Motor neuron (in vitro differentiated cells): ENCODE data around the gene ADGRL4. TPM values are rescaled to one million over a fixed set of nuclear protein-coding genes. Genes with fewer than 3 reads are reported as not detected.
A peak's percentile ranks its signal among the peaks of the same experiment; 100 is the strongest.

Experiments
- ATAC-seq, 8 experiments: fragments of 200-7000 bp; cut with Tn5 transposase; replicated peaks in 6 of 8; 2 replicates each; pipeline ENCODE4 v1.8.0; 2021; ENCODE audit warnings: mild to moderate bottlenecking in 8 of 8, moderate library complexity in 8 of 8
- H3K27ac ChIP-seq, 2 donors: fragments of 250-450 bp; sonication (Bioruptor Pico); 2 replicates each; pipeline ENCODE4 v1.9.0; 2021; ENCODE audit warnings: antibody characterized with exemption in 2 of 2, mild to moderate bottlenecking in 2 of 2, moderate library complexity in 1 of 2
- H3K4me1 ChIP-seq, 2 donors: fragments of 250-450 bp; sonication (Bioruptor Pico); replicated peaks in 1 of 2; 2 replicates each; pipeline ENCODE4 v1.6.1; 2021; ENCODE audit warnings: antibody characterized with exemption in 2 of 2, mild to moderate bottlenecking in 2 of 2, moderate library complexity in 1 of 2
- H3K4me3 ChIP-seq, 5 donors: fragments of 250-450 bp; sonication (Bioruptor Pico); 2 replicates each; pipeline ENCODE4 v1.9.0; 2021; ENCODE audit warnings: antibody characterized with exemption in 5 of 5, mild to moderate bottlenecking in 5 of 5, moderate library complexity in 4 of 5
- WGBS, 10 experiments: fragments of 450-650 bp; shearing (Covaris generic); methylation state at CpG; one replicate each; pipeline ENCODE4 v1.0.0; 2022; 5-methylcytosine and 5-hydroxymethylcytosine counted together
- in situ Hi-C, 9 experiments: fragments of 400-800 bp; cut with MboI; loops; one replicate each; pipeline ENCODE4 v1.15.0; 2021; ENCODE audit warnings: low sequenced_read_pairs in 9 of 9, low pct_unique_long_range_greater_than_20kb in 2 of 9; ENCODE audit not compliant: unreplicated experiment in 9 of 9
- total RNA-seq, 8 experiments: library from RNA; unstranded; fragments of 300-600 nt; gene quantifications; 2 replicates each; pipeline versions ENCODE4 v1.2.3 to v1.2.4, GENCODE V29; 2022

The ADGRL4 gene
- 1 to 10 TPM in 2 of 8 experiments, not detected in 6; 1.2 to 3.0 TPM for total RNA-seq

- in situ Hi-C loops: no loop called here
- Histone ChIP-seq H3K4me3 (peak within 1 kb of the TSS in 1 of 5 donors; percentile 9), H3K27ac (no peak within 1 kb of the TSS), H3K4me1 (no peaks in the 10 kb centered on the region)
- ATAC-seq: peak in 5 of 8 experiments; percentile 21 to 98 (median 33)
- WGBS, 10 experiments: 20 to 27% (median 24%) methylated on average over 3 to 14 of the region's 35 CpGs; no CpG with 5 or more reads in 7 of the 10 experiments
Measured at GRCh38 chr1:79006564-79006963, at the start of gene ADGRL4. Gene ADGRL4 (minus strand): TSS chr1:79006730. CDS start chr1:79006654, 76 bp downstream.

DNA sequence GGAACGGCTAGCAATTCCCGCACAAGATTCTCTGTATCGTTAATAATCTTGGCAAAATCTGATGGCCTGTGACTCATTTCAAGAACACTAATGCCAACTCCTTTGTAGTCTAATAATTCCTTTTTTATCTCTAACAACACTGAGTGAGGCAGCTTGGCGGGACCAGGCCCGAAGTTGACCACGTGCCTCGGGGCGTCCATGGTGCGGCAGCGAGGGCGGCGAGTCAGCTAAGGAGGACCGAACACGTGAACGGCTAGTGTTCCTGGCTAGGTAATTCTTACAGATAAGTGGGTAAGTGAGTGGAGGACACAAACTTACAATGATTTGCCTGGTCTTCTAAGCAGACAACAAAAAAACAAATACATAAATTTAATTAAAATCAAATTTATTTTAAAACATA, 49.3 kb upstream of the ADGRL4 start:
- WGBS, 10 experiments: 88 to 97% (median 94%) methylated on average over 3 to 15 of the region's 15 CpGs; no CpG with 5 or more reads in 2 of the 10 experiments
- in situ Hi-C loops: no loop called here
- Histone ChIP-seq H3K4me3 (no peak overlapping the region), H3K27ac (no peak overlapping the region), H3K4me1 (no peaks in the 10 kb centered on the region)
- no peak for ATAC-seq

DNA sequence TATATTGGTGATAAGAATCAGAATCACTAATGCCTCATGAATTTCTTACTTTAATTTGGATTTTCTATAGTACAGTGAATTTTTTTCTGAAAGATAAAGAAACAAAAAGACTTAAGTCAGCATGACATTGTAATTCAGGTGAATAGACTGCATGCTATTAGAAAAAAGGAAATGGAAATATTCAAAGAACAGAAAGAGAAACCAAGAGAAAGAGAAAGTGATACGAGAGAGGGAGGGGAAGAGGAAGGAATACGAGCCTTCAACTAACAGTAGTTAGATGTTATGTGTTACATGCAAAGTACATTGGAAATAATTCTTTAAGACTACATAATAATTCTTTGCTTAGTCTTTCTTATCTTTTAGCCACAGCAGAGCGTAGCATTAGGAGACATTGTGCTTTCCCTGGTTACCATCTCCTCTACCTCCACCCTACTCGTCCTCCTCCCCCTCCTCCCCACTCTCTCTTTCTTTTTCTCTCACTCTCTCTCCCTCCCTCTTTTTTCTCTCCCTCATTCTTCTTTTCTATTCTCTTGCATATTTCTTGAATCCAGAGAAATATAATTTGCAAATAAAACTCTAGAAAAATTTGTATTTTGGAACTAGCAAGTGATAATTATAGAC, 46.4 kb upstream of the ADGRL4 start:
- no peaks in the 10 kb centered on the region for H3K4me1 ChIP-seq
- in situ Hi-C loops: no loop called here
- ATAC-seq: peak in 2 of 8 experiments; percentile 23 to 44
- no peak overlapping the region for H3K27ac ChIP-seq
- WGBS, 10 experiments: 49 to 93% (median 75%) methylated on average over 2 to 4 of the region's 4 CpGs; no CpG with 5 or more reads in 2 of the 10 experiments
- H3K4me3 ChIP-seq: no peak overlapping the region

- no peak overlapping the region for H3K4me3 ChIP-seq
- in situ Hi-C loops: no loop called here
- ATAC-seq: no peak
- 67 to 96% (median 89%) methylated on average over 2 to 18 of the region's 18 CpGs; no CpG with 5 or more reads in 1 of the 10 experiments for WGBS, 10 experiments
- H3K4me1 ChIP-seq: no peaks in the 10 kb centered on the region
- no peak overlapping the region for H3K27ac ChIP-seq
Measured at GRCh38 chr1:79044974-79045650, 38.6 kb upstream of the ADGRL4 start.

- 0 to 95% (median 57%) methylated on average over 2 to 4 of the region's 4 CpGs for WGBS, 10 experiments
- Histone ChIP-seq H3K4me1 (no peaks in the 10 kb centered on the region), H3K4me3 (no peak overlapping the region), H3K27ac (no peak overlapping the region)
- in situ Hi-C loops: no loop called here
- peak in 2 of 8 experiments; percentile 48 to 52 for ATAC-seq
Measured at GRCh38 chr1:79043506-79043905, 37.0 kb upstream of the ADGRL4 start.

DNA sequence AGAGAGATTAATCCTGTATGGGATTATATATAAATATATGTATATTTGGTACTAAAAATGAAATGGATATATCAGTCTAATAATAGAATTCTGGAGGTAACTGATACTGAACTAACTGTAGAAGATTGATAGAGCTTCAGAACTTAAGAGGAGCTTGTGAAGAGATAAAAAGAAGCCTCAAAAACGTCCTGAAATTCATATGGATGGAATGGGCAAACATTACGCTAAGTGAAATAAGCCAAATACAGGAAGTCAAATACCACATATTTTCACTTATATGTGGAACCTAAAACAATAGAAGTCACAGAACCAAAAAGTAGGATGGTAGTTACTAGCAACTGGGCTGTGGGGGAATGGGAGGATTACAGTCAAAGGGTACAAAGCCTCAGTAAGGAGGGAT, 36.0 kb upstream of the ADGRL4 start:
- H3K27ac ChIP-seq: no peak overlapping the region
- in situ Hi-C loops: no loop called here
- ATAC-seq: no peak
- H3K4me1 ChIP-seq: no peaks in the 10 kb centered on the region
- H3K4me3 ChIP-seq: no peak overlapping the region
- 10 to 71% (median 54%) methylated on average over 1 to 2 of the region's 2 CpGs for WGBS, 10 experiments

GRCh38 chr1:79042117-79042516, 35.6 kb upstream of the ADGRL4 start:
- Histone ChIP-seq H3K27ac (no peak overlapping the region), H3K4me1 (no peaks in the 10 kb centered on the region), H3K4me3 (no peak overlapping the region)
- in situ Hi-C loops: no loop called here
- peak in 2 of 8 experiments; percentile 18 to 25 for ATAC-seq
- WGBS, 10 experiments: 0 to 100% (median 80%) methylated on average over 1 to 2 of the region's 2 CpGs; no CpG with 5 or more reads in 1 of the 10 experiments

- H3K4me3 ChIP-seq: no peak overlapping the region
- WGBS, 10 experiments: 83 to 100% (median 90%) methylated on average over 1 to 3 of the region's 3 CpGs
- in situ Hi-C loops: no loop called here
- ATAC-seq: no peak
- H3K27ac ChIP-seq: no peak overlapping the region
- H3K4me1 ChIP-seq: no peaks in the 10 kb centered on the region
Measured at GRCh38 chr1:79041666-79042065, 35.1 kb upstream of the ADGRL4 start.

DNA sequence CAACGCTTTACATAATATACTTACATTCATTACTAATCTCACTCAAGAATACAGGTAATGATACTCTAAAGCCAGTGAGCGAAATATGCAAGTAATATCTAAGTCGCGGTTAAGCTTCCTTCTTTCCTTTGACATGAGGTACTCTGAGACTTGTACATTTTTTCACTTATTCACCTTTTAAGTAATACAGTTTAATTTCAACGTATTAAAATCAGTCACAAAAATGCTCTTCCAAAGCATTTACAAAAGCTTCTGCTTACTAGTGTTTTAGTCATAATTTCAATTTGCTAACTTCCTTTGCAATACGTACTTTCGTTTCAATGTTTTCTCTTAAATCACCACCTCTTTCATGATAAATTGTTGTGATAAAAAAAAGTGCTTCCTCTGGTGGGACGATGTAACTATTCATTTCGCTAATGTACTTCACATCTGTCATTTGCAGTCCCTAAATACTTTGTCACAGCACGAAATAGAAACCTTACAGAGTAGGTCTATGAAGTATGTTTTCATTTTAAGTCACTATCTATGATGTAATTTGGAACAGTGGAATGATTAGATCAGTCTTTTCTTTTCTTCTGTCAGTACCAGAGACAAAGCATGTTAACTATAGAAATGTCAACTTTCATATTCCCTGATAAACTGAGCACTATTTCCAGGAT, 34.0 kb upstream of the ADGRL4 start:
- no peak overlapping the region for H3K27ac ChIP-seq
- ATAC-seq: peak in 4 of 8 experiments; percentile 40 to 91 (median 60)
- 29 to 94% (median 77%) methylated on average over 5 to 10 of the region's 10 CpGs for WGBS, 10 experiments
- H3K4me3 ChIP-seq: no peak overlapping the region
- in situ Hi-C loops: no loop called here
- H3K4me1 ChIP-seq: no peaks in the 10 kb centered on the region

DNA sequence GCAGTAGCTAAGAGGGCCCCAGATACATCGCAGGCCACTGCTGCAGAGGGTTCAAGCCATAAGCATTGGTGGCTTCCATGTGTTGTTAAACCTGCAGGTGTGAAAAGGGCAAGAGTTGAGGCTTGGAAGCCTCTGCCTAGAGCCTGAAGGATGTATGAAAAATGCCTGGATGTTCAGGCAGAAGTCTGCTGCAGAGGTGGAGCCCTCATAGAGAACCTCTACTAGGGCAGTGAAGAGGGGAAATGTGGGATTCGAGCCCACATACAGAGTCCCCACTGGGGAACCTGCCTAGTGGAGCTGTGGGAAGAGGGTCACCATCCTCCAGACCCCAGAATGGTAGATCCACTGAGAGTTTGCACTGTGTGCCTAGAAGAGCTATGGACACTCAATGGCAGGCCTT, 30.6 kb upstream of the ADGRL4 start:
- ATAC-seq: no peak
- 20 to 80% (median 77%) methylated on average over 1 to 2 of the region's 2 CpGs; no CpG with 5 or more reads in 5 of the 10 experiments for WGBS, 10 experiments
- in situ Hi-C loops: no loop called here
- Histone ChIP-seq H3K27ac (no peak overlapping the region), H3K4me3 (no peak overlapping the region), H3K4me1 (no peaks in the 10 kb centered on the region)

DNA sequence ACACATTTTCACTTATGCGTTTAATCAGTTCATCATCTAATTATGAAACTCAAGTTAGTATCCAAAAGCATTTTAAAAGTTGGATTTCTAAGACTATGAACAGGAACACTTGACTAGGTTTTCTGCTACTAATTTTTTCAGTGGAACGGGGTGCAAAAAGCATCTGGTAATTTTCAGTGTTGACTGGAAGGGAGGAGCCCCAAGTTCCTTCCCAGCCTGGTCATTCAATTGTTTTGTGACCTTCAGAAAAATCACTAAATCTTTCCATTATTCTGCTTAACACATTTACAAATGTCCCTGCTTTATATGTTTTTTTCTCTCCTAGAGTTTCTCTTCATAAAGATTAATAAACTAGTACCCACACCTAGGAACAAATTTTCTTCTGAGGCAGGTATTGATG, 6.0 kb upstream of the ADGRL4 start:
- WGBS, 10 experiments: 65 to 100% (median 92%) methylated on average over 1 to 2 of the region's 2 CpGs; no CpG with 5 or more reads in 1 of the 10 experiments
- in situ Hi-C loops: no loop called here
- no peak for ATAC-seq
- Histone ChIP-seq H3K4me3 (no peak overlapping the region), H3K27ac (no peak overlapping the region), H3K4me1 (no peaks in the 10 kb centered on the region)

- ATAC-seq: no peak
- 56 to 100% (median 92%) methylated on average over 2 to 4 of the region's 4 CpGs; no CpG with 5 or more reads in 1 of the 10 experiments for WGBS, 10 experiments
- H3K4me3 ChIP-seq: no peak overlapping the region
- in situ Hi-C loops: no loop called here
- no peaks in the 10 kb centered on the region for H3K4me1 ChIP-seq
- H3K27ac ChIP-seq: no peak overlapping the region
Measured at GRCh38 chr1:79010589-79010988, 4.1 kb upstream of the ADGRL4 start.

DNA sequence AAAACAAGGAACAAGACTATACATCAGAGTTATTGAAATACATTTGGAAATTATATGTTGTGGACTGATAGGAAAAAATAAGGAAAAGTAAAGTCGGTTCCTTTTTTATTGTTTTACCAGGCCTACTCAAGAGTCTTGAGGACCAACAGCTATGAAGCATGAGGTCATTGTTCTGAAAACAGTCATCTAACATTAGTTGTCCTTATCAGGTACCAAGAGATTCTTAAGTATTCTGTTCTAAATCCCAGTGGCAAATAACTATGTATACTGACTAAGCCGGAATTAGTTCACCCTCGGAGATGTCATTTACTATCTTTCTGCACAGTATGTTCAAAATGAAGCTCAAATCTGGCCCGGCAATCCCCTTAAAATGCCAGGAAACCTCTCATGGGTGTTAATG, 585 bp downstream of the ADGRL4 start:
- no peak for ATAC-seq
- H3K4me3 ChIP-seq: no peak overlapping the region
- H3K4me1 ChIP-seq: no peaks in the 10 kb centered on the region
- WGBS, 10 experiments: 33 to 92% (median 74%) methylated on average over 1 to 4 of the region's 4 CpGs
- no peak overlapping the region for H3K27ac ChIP-seq
- in situ Hi-C loops: no loop called here
